Measurements from ENCODE around the gene NSMCE1.

Gene NSMCE1

DNA sequence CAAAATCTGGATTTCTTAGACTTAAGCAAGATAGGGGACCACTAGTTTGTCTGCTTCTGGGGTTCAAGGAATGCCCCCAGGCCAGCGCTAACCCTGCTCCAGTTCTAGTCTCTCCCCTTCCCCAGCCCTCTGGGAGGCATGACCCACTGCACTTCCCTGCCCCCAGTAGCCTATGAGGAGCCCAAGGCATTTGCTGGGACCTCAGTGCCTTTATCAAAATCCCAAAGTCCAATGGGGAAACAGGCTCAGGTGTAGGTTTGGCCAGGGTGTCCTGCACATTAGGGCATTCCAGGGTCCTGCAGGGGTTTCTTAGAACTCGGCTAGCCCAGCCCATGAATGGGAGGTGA lies 46.4 kb upstream of the NSMCE1 start:
- TF ChIP-seq, protein P1, sequence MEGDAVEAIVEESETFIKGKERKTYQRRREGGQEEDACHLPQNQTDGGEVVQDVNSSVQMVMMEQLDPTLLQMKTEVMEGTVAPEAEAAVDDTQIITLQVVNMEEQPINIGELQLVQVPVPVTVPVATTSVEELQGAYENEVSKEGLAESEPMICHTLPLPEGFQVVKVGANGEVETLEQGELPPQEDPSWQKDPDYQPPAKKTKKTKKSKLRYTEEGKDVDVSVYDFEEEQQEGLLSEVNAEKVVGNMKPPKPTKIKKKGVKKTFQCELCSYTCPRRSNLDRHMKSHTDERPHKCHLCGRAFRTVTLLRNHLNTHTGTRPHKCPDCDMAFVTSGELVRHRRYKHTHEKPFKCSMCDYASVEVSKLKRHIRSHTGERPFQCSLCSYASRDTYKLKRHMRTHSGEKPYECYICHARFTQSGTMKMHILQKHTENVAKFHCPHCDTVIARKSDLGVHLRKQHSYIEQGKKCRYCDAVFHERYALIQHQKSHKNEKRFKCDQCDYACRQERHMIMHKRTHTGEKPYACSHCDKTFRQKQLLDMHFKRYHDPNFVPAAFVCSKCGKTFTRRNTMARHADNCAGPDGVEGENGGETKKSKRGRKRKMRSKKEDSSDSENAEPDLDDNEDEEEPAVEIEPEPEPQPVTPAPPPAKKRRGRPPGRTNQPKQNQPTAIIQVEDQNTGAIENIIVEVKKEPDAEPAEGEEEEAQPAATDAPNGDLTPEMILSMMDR (IDR thresholded peaks at IDR 0.05; ENCODE audit: insufficient read depth, low read length, poor library complexity, severe bottlenecking) = no peak
- Histone ChIP-seq H3K36me3 (ENCODE audit: control insufficient read depth, insufficient read depth, low read length) (no peaks in the 10 kb centered on the region; the same call in 1 of the 2 replicates), H3K4me3 (replicated peaks; ENCODE audit: low read depth, low read length) (peak overlapping the region; percentile 86), H3K27me3 (replicated peaks; ENCODE audit: control insufficient read depth, insufficient read depth, low read length) (no peaks in the 10 kb centered on the region)
- DNase-seq (ENCODE audit: extremely low read depth, insufficient read length) = no peak

DNA sequence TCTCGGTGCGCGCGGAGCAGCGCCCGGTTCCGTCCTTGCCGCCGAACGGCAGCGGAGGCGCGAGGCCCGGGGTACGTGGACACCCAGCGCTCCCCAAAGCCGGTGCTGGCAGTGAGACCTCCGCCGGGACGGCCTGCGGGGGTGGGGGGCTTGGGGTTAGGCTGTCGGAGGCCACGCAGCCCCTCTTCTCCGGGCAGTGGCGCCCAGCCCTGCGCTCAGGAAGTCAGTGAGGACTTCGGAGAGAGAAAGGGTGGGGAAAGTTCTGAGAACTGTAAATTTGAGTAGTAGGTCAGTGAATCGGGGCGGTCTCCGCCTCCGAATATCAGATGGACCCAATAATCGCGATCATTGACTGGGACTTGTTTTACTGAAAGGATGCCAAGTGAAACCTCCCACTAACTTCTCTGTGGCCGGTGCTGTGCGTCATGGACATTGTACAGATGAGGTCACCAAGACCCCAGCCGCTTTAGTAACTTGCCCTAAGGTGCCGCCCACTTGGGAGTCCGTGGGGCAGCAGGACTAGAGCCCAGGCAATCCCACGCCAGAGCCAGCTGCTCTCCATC lies 45.7 kb upstream of the NSMCE1 start:
- TF ChIP-seq, protein P1 (IDR thresholded peaks at IDR 0.05; ENCODE audit: insufficient read depth, low read length, poor library complexity, severe bottlenecking) = no peak
- H3K36me3 ChIP-seq (ENCODE audit: control insufficient read depth, insufficient read depth, low read length) = no peaks in the 10 kb centered on the region; the same call in 1 of the 2 replicates
- no peak for DNase-seq (ENCODE audit: extremely low read depth, insufficient read length)
- peak overlapping the region; percentile 86 for H3K4me3 ChIP-seq (replicated peaks; ENCODE audit: low read depth, low read length)
- no peaks in the 10 kb centered on the region for H3K27me3 ChIP-seq (replicated peaks; ENCODE audit: control insufficient read depth, insufficient read depth, low read length)

DNA sequence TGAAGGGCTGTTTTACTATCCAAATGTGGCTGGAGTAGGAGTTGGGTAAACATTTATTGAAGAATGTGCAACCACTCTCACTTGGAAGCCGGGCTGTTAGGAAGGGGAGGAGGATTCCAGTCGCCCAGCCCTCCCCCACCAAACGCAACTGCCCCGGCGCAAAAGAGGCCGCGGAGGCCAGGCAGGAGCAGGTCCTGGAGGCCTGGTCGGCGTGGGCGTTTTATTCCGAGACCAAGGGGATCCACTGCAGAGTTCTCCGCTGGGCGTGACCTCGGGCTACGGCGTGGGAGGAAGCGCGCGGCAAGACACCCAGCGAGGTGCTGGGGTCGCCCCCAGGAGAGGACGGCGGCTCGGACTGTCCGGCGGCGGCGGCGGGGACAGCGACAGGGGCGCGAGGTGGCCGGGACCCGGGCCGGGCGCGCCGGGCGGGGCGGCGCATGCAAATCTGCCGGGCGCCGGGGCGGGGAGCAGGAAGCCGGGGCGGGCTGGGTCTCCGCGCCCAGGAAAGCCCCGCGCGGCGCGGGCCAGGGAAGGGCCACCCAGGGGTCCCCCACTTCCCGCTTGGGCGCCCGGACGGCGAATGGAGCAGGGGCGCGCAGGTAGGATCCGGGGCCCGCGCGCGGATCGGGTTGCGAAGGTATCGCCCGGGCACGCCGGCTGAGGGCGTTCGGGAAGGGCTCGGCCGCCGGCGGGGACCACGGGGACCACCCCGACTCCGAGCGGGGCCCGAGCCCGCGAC lies 45.0 kb upstream of the NSMCE1 start, which contains the start of gene IL4R:
Gene IL4R, plus strand, starts transcription at position 553 of the 739 bp plus-strand sequence. CDS start 26,230 bp downstream, outside the sequence.
- Histone ChIP-seq H3K27me3 (replicated peaks; ENCODE audit: control insufficient read depth, insufficient read depth, low read length) (no peaks in the 10 kb centered on the region), H3K36me3 (ENCODE audit: control insufficient read depth, insufficient read depth, low read length) (no peaks in the 10 kb centered on the region; the same call in 1 of the 2 replicates), H3K4me3 (replicated peaks; ENCODE audit: low read depth, low read length) (peak within 1 kb of the TSS; percentile 86)
- TF ChIP-seq, protein P1 (IDR thresholded peaks at IDR 0.05; ENCODE audit: insufficient read depth, low read length, poor library complexity, severe bottlenecking) = no peak
- DNase-seq (ENCODE audit: extremely low read depth, insufficient read length) = peak; percentile 76

DNA sequence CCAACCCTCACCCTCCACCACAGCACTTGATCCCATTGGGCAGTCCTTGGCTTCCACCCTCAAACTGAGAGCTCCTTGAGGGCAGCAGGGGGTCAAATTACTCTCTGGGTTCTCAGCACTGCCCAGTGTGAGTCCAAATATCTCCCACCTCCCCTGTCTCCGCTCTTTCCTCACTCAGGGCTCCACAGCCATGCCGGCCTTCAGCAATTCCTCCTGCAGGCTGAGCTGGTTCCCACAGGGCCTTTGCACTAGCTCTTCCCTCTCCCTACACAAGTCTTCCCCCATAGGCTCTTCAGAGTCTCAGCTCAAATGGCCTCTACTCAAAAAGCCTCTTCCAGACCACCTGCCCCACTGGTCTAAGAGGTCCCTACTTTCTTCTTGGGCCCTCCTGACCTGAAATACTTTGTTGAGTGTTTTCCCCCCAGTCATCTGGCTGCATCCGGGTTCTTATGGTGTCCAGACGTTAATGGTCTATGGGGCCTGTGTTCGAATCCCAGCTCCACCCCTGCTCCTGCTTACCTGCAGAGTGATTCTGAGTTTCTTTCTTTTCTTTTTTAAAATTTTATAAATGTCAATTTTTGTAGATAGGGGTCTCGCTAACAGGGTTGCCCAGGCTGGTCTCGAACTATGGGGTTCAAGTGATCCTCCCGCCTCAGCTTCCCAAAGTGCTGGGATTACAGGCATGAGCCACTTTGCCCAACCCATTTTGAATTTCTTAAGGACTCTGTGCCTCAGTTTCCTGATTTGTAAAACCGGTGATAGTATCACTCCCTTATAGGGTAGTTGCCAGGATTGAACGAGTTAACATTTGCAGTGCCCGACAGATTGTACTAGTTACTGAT lies 44.2 kb upstream of the NSMCE1 start:
- Histone ChIP-seq H3K27me3 (replicated peaks; ENCODE audit: control insufficient read depth, insufficient read depth, low read length) (no peaks in the 10 kb centered on the region), H3K4me3 (replicated peaks; ENCODE audit: low read depth, low read length) (peak overlapping the region; percentile 86), H3K36me3 (ENCODE audit: control insufficient read depth, insufficient read depth, low read length) (no peaks in the 10 kb centered on the region; the same call in 1 of the 2 replicates)
- TF ChIP-seq, protein P1 (IDR thresholded peaks at IDR 0.05; ENCODE audit: insufficient read depth, low read length, poor library complexity, severe bottlenecking) = no peak
- no peak for DNase-seq (ENCODE audit: extremely low read depth, insufficient read length)

DNA sequence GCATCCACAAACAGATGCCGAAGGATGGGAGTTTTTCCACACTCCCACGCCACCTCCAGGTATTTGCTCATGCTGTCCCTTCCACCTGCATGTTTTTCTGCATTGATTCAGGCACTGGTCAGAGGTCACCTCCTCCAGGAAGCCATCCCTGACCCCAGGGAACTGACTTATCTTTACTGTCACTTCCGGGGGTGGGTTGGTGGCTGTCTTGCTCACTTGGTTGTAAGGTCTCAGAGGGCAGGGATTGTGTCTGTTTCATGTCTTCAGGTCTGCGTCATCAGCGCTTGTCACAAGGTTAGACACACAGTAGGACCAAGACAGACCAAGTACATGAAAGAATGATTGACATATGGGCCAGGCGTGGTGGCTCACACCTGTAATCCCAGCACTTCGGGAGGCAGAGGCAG lies 43.3 kb upstream of the NSMCE1 start:
- Histone ChIP-seq H3K4me3 (replicated peaks; ENCODE audit: low read depth, low read length) (no peak overlapping the region), H3K36me3 (ENCODE audit: control insufficient read depth, insufficient read depth, low read length) (no peaks in the 10 kb centered on the region), H3K27me3 (replicated peaks; ENCODE audit: control insufficient read depth, insufficient read depth, low read length) (no peaks in the 10 kb centered on the region)
- TF ChIP-seq, protein P1 (IDR thresholded peaks at IDR 0.05; ENCODE audit: insufficient read depth, low read length, poor library complexity, severe bottlenecking) = no peak
- DNase-seq (ENCODE audit: extremely low read depth, insufficient read length) = no peak
